B cell (primary cell): Measurements from ENCODE around the gene SCUBE1. TPM values are rescaled to one million over a fixed set of nuclear protein-coding genes. Genes with fewer than 3 reads are reported as not detected.

Experiments
- ATAC-seq: fragments of 200-7000 bp; cut with Tn5 transposase; one replicate; pipeline ENCODE4 v1.10.0; 2021; ENCODE audit warnings: low read depth, mild to moderate bottlenecking, moderate number of reproducible peaks, moderate library complexity
- CTCF ChIA-PET: fragments of 350-600 bp; sonication (Branson Sonifier 250); formaldehyde crosslinking; loops from one replicate; lab custom pipeline; 2021; ENCODE audit warnings: antibody characterized with exemption, inconsistent platforms; lab: Charles Lee
- POLR2A ChIA-PET: fragments of 350-600 bp; sonication (Branson Sonifier 250); formaldehyde crosslinking; loops from one replicate; lab custom pipeline; 2021; ENCODE audit warnings: antibody characterized with exemption; lab: Charles Lee
- DNase-seq: peaks from one replicate; pipeline ENCODE4 v3.0.0; 2013
- H2AFZ ChIP-seq: 2 replicates; pipeline ENCODE4 v1.6.1; 2012; ENCODE audit warnings: mild to moderate bottlenecking, low read depth, low read length; ENCODE audit not compliant: insufficient read depth, poor library complexity, severe bottlenecking
- H3K27ac ChIP-seq, 2 donors: 1 replicate in 1 of 2; 2 replicates in 1 of 2; pipeline ENCODE4 v1.5.1; 2012 to 2013; ENCODE audit warnings: low read length in 2 of 2, mild to moderate bottlenecking in 2 of 2, moderate library complexity in 1 of 2
- H3K27me3 ChIP-seq, 4 experiments: fragments of 200-600 bp in 1 of 4; sonication (generic) in 1 of 4; replicated peaks in 1 of 4; 1 replicate in 2 of 4; 2 replicates in 2 of 4; pipeline versions ENCODE4 v1.6.1 to v1.7.0; 2013 to 2016; ENCODE audit warnings: low read length in 3 of 4, mild to moderate bottlenecking in 2 of 4, mixed read lengths in 1 of 4, moderate library complexity in 1 of 4; ENCODE audit not compliant: insufficient read depth in 4 of 4, control insufficient read depth in 3 of 4; ENCODE audit errors: control extremely low read depth in 1 of 4
- H3K36me3 ChIP-seq, 2 experiments: replicated peaks in 1 of 2; 1 replicate in 1 of 2; 2 replicates in 1 of 2; pipeline versions ENCODE4 v1.6.1 to v1.7.1; 2013; ENCODE audit warnings: low read length in 1 of 2; ENCODE audit not compliant: insufficient read depth in 2 of 2, control insufficient read depth in 1 of 2; ENCODE audit errors: control extremely low read depth in 1 of 2, extremely low read depth in 1 of 2
- H3K4me1 ChIP-seq, 2 donors: fragments of 200-600 bp in 1 of 2; sonication (generic) in 1 of 2; 1 replicate in 1 of 2; 2 replicates in 1 of 2; pipeline versions ENCODE4 v1.5.1 to v1.6.1; 2013 to 2017; ENCODE audit warnings: low read length in 2 of 2; ENCODE audit not compliant: control insufficient read depth in 2 of 2, insufficient read depth in 2 of 2
- H3K4me2 ChIP-seq: replicated peaks from 2 replicates; pipeline ENCODE3; 2012; ENCODE audit warnings: mild to moderate bottlenecking, low read depth, low read length; ENCODE audit not compliant: poor library complexity, severe bottlenecking
- H3K4me3 ChIP-seq, 5 experiments: fragments of 200-600 bp in 1 of 5; sonication (generic) in 1 of 5; 1 replicate in 3 of 5; 2 replicates in 2 of 5; pipeline versions ENCODE4 v1.5.1 to v1.7.0; 2011 to 2016; ENCODE audit warnings: low read length in 4 of 5, mild to moderate bottlenecking in 4 of 5, low read depth in 2 of 5, control low read depth in 1 of 5, moderate library complexity in 1 of 5; ENCODE audit not compliant: insufficient read depth in 1 of 5; ENCODE audit errors: control extremely low read depth in 1 of 5, extremely low read depth in 1 of 5
- H3K79me2 ChIP-seq: fragments of 200-600 bp; sonication (generic); one replicate; pipeline ENCODE4 v1.6.0; 2016; ENCODE audit warnings: low read length; ENCODE audit not compliant: control insufficient read depth, insufficient read depth
- H3K9ac ChIP-seq: fragments of 200-600 bp; sonication (generic); 2 replicates; pipeline ENCODE4 v1.6.1; 2017; ENCODE audit warnings: mild to moderate bottlenecking, low read length, moderate library complexity
- H3K9me3 ChIP-seq, 3 donors: one replicate each; pipeline versions ENCODE4 v1.6.1 to v1.7.1; 2013; ENCODE audit warnings: low read length in 2 of 3; ENCODE audit not compliant: control insufficient read depth in 2 of 3, insufficient read depth in 1 of 3; ENCODE audit errors: control extremely low read depth in 1 of 3
- H4K20me1 ChIP-seq: 2 replicates; pipeline ENCODE4 v1.6.0; 2012; ENCODE audit warnings: mild to moderate bottlenecking, low read length; ENCODE audit not compliant: insufficient read depth, control insufficient read depth, poor library complexity, severe bottlenecking
- H3K27ac Mint-ChIP-seq: one replicate; pipeline ENCODE4 v1.8.0; 2021; ENCODE audit warnings: mixed read lengths
- H3K27me3 Mint-ChIP-seq: one replicate; pipeline ENCODE4 v1.8.0; 2021; ENCODE audit warnings: mixed read lengths
- H3K4me1 Mint-ChIP-seq: one replicate; pipeline ENCODE4 v1.8.0; 2021; ENCODE audit warnings: mixed read lengths
- H3K4me3 Mint-ChIP-seq: one replicate; pipeline ENCODE4 v1.8.0; 2021; ENCODE audit warnings: mixed read lengths
- H3K9me3 Mint-ChIP-seq: one replicate; pipeline ENCODE4 v1.8.0; 2022; ENCODE audit warnings: mixed read lengths; ENCODE audit not compliant: insufficient read depth
- EZH2 ChIP-seq: IDR thresholded peaks from 2 replicates; pipeline ENCODE4 v1.6.1; 2012; ENCODE audit warnings: borderline replicate concordance, low read depth, mild to moderate bottlenecking, moderate library complexity, low read length; ENCODE audit not compliant: insufficient read depth, poor library complexity, severe bottlenecking
- WGBS: methylation state at CpG from one replicate; pipeline ENCODE4 v1.1.5; 2013; ENCODE audit warnings: missing lambda C conversion rate; ENCODE audit not compliant: insufficient coverage; 5-methylcytosine and 5-hydroxymethylcytosine counted together
- intact Hi-C: fragments of 100-400 bp; cut with micrococcal nuclease; formaldehyde crosslinking; loops from one replicate; pipeline ENCODE4 v1.10.0; 2022
- polyA plus RNA-seq: library from polyadenylated mRNA; depleted of rRNA; stranded (reverse); fragments of >200 nt; gene quantifications from 2 replicates; pipeline ENCODE4 v1.2.3, GENCODE V29; 2012
- total RNA-seq, 2 donors: library from RNA; stranded (reverse); fragments of 120-200 nt in 1 of 2; gene quantifications; 1 replicate in 1 of 2; 2 replicates in 1 of 2; pipeline versions ENCODE4 v1.2.3 to v1.2.4, GENCODE V29; 2013 to 2022
- TF ChIP-seq, protein P1 (sequence below): fragments of 200-600 bp; IDR thresholded peaks from one replicate; pipeline ENCODE4 v1.8.0; 2022; ENCODE audit warnings: antibody characterized with exemption, mild to moderate bottlenecking

The SCUBE1 gene
- total and polyA plus RNA-seq, 2 donors (not counting 1 experiment from before 2014, with no cell fraction given): not detected

DNA sequence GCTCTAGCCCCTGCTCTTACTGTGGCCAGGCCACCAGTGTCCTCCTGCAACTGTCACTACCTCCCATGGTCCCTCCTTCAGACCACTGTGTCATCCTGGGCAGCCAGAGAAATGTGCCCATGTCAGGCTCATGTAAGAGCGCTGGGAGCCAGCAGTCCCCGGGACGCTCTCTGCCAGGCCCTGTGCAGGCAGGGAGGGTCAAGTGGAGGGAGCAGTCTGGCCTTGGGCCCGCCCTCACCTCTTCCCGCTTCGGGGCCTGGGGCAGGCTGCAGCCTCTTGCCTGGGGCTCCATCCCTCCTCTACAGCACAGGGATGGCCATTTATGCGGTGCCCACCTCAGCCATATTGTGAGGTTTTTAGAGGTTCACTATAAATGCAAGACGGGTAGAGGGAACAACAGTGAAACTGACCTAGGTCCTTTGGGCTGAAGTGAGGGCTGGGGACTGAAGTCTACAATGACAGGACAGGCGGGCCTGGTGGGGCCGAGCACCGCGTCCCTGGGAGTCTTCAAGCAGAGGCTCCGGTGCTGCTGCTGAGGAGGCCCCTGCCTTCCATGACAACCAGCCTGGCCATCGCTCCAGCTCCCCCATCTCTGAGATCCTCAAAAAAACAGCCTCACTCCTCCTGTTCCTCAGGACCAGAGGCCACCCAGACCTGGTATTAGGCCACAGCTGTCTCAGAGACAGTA lies 101.3 kb downstream of the SCUBE1 start:
- Histone ChIP-seq H3K27me3 (no peaks in the 10 kb centered on the region), H3K4me1 (no peaks in the 10 kb centered on the region), H3K4me2 (no peak overlapping the region), H3K4me3 (no peak overlapping the region), H3K79me2 (no peaks in the 10 kb centered on the region), H4K20me1 (no peaks in the 10 kb centered on the region), H3K36me3 (no peaks in the 10 kb centered on the region), H3K27ac (no peak overlapping the region), H3K9me3 (no peaks in the 10 kb centered on the region), H2AFZ (no peak overlapping the region), H3K9ac (no peak overlapping the region)
- TF ChIP-seq, protein P1, sequence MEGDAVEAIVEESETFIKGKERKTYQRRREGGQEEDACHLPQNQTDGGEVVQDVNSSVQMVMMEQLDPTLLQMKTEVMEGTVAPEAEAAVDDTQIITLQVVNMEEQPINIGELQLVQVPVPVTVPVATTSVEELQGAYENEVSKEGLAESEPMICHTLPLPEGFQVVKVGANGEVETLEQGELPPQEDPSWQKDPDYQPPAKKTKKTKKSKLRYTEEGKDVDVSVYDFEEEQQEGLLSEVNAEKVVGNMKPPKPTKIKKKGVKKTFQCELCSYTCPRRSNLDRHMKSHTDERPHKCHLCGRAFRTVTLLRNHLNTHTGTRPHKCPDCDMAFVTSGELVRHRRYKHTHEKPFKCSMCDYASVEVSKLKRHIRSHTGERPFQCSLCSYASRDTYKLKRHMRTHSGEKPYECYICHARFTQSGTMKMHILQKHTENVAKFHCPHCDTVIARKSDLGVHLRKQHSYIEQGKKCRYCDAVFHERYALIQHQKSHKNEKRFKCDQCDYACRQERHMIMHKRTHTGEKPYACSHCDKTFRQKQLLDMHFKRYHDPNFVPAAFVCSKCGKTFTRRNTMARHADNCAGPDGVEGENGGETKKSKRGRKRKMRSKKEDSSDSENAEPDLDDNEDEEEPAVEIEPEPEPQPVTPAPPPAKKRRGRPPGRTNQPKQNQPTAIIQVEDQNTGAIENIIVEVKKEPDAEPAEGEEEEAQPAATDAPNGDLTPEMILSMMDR: no peak
- TF ChIP-seq EZH2: no peak
- ChIA-PET POLR2A (no interaction called here), CTCF (no interaction called here)
- H3K9me3 Mint-ChIP-seq: no peaks in the 10 kb centered on the region
- H3K27me3 Mint-ChIP-seq: peaks cover 2% of the 10 kb centered on the region
- DNase-seq (no peak), ATAC-seq (no peak)
- no peak overlapping the region for H3K27ac Mint-ChIP-seq
- intact Hi-C loops: no loop called here
- no peaks in the 10 kb centered on the region for H3K4me1 Mint-ChIP-seq
- WGBS: 96% methylated on average over 12 of the region's 14 CpGs
- H3K4me3 Mint-ChIP-seq: no peak overlapping the region

DNA sequence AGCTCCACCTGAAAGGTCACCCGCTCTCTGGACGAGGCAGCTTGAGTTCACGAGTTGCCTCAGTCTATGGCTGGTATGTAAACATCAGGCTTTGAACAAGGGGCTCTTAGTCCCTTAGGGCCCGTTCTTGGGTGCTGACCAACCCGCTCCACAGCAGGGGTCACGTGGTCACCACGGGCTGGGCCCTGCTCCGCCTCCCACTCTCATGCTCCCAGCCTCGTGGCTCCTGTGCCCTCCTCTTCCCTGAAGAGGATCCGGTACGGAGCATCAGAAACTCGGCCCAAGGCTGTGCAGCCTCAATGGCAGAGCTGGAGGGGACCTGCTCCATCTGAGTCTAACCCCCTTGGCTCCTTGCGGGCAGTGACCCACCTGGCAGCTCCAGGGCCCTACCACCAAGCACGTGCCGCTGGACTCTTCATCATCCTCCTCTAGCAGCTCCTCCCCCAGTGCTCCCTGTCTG lies 102.0 kb downstream of the SCUBE1 start:
- Mint-ChIP-seq H3K27ac (no peak overlapping the region), H3K27me3 (peaks cover 7% of the 10 kb centered on the region), H3K9me3 (no peaks in the 10 kb centered on the region), H3K4me1 (no peaks in the 10 kb centered on the region), H3K4me3 (no peak overlapping the region)
- Histone ChIP-seq H3K9me3 (no peaks in the 10 kb centered on the region), H3K27ac (no peak overlapping the region), H3K27me3 (no peaks in the 10 kb centered on the region), H3K4me3 (no peak overlapping the region), H3K9ac (no peak overlapping the region), H3K4me1 (no peaks in the 10 kb centered on the region), H2AFZ (no peak overlapping the region), H3K36me3 (no peaks in the 10 kb centered on the region), H4K20me1 (no peaks in the 10 kb centered on the region), H3K4me2 (no peak overlapping the region), H3K79me2 (no peaks in the 10 kb centered on the region)
- ATAC-seq (no peak), DNase-seq (no peak)
- whole genome bisulfite sequencing: 85% methylated on average over 15 of the region's 15 CpGs
- POLR2A ChIA-PET: no interaction called here
- CTCF ChIA-PET: no interaction called here
- intact Hi-C loops: no loop called here
- TF ChIP-seq, protein P1: no peak
- TF ChIP-seq EZH2: no peak
